Ectodermal cell (in vitro differentiated cells): Measurements from ENCODE around the gene PCGF2.

ENCODE experiments used
- H3K27ac ChIP-seq: 2 replicates; pipeline ENCODE4 v1.7.0; 2013; ENCODE audit warnings: mild to moderate bottlenecking, low read depth, low read length; ENCODE audit not compliant: insufficient read depth, poor library complexity, severe bottlenecking
- H3K27me3 ChIP-seq: 2 replicates; pipeline ENCODE4 v1.7.0; 2013; ENCODE audit warnings: mild to moderate bottlenecking, low read length; ENCODE audit not compliant: insufficient read depth, control insufficient read depth, poor library complexity, severe bottlenecking
- H3K36me3 ChIP-seq: one replicate; pipeline ENCODE4 v1.7.0; 2013; ENCODE audit warnings: low read length; ENCODE audit not compliant: control insufficient read depth, insufficient read depth
- H3K4me1 ChIP-seq: one replicate; pipeline ENCODE4 v1.7.0; 2013; ENCODE audit warnings: low read length; ENCODE audit not compliant: control insufficient read depth, insufficient read depth
- H3K4me3 ChIP-seq: 2 replicates; pipeline ENCODE4 v1.7.0; 2013; ENCODE audit warnings: low read depth, low read length, control low read depth; ENCODE audit not compliant: insufficient read depth
- H3K9me3 ChIP-seq: 2 replicates; pipeline ENCODE4 v1.7.0; 2013; ENCODE audit warnings: mild to moderate bottlenecking, low read length, moderate library complexity; ENCODE audit not compliant: control insufficient read depth
- WGBS, 2 experiments: methylation state at CpG; one replicate each; pipeline ENCODE4 v1.1.7; 2013; ENCODE audit warnings: missing lambda C conversion rate in 2 of 2; 5-methylcytosine and 5-hydroxymethylcytosine counted together

PCGF2 gene

DNA sequence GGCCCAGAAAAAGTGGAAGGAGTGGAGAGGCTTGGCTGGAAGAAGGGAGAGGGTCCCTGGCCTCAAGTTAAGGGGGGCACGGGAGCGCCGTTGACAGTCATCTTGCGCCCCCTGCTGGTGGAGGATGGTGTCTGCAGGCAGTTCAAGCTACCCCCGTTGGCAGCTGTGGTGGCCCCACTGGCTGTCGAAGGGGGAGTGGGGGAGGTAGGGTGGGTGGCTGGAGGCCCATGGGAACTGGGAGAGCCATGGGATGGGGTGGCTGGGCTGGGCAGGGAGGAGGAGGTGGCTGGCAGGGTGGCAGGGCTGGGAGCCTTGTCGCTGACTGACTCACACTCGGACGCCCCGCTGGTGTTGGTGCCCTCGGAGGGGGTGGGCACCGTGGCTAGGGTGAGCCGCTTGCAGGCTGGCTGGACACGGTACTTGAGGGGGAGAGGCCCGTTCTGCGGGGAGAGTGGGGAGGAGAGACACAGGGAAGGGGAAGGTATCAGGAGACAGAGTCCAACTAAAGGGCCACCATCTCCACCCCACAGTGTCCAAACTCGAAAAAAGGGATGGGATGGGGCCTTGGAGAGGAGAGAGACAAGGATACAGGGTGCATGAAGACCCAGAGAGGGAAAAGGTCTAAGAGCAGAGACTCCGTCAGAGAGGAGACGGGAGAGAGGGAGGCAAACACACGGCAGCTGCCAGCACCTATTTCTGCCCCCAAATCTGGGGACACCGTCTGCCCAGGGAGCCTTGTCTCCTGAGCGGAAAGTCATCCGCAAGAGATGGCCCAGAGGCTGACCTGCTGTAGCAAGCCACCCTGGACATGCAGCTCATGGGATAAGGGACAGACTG is 12.8 kb downstream of the PCGF2 start:
- Histone ChIP-seq H3K27me3 (no peaks in the 10 kb centered on the region), H3K36me3 (peaks cover 31% of the 10 kb centered on the region), H3K27ac (no peak overlapping the region), H3K4me3 (no peak overlapping the region), H3K4me1 (no peaks in the 10 kb centered on the region), H3K9me3 (no peaks in the 10 kb centered on the region)
- WGBS, 2 experiments: 68 to 71% methylated on average over 23 of the region's 23 CpGs

DNA sequence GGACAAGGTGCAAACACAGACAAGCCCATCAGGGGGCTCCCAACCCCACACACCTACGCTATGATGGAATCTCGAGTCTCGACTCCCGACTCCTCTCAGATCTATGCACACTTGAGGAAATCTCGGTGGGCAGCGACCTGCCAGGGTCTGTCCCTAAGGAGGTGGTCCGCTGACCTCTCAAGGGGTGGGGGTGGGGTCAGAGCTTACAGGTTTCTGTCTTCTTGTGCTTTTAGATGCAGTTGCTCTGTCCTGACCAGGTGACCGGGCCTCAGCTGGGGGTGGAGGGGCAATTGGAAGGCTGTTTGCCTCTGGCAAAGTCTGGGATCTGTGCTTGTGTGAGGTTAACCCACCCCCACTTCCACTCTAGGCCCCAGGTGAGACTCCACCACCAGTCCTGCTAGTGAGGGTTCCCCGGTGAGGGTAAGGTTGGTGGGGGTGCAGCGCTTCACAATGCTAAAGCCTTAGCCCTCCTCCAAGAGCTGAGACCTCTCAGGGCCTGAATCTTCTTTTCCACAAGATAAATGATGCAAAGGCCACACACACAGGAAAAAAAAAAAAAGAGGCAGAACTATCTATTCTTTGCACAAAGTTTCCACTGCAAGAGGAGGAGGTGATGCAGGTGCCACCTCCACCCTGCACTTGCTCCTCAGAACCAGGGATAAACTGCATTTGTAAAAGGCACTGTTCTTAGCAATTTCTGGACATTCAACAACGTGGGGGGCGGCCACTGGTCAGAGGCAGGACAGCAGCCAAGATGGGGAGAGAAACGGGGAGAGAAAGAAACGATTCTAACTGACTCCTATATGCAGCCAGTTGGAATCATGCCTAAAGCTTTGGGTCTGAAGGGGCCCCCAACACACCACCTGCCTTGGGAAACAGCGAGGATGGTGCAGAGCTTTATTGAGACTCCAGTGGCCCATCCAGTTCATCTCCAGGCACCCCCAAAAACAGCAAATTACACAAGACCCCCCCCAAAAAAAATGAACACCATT is 13.9 kb downstream of the PCGF2 start:
- peaks cover 26% of the 10 kb centered on the region for H3K36me3 ChIP-seq
- peaks cover 3% of the 10 kb centered on the region for H3K4me1 ChIP-seq
- H3K27me3 ChIP-seq: no peaks in the 10 kb centered on the region
- H3K27ac ChIP-seq: no peak overlapping the region
- no peak overlapping the region for H3K4me3 ChIP-seq
- no peaks in the 10 kb centered on the region for H3K9me3 ChIP-seq
- 89% methylated on average over 15 of the region's 15 CpGs for WGBS, 2 experiments

DNA sequence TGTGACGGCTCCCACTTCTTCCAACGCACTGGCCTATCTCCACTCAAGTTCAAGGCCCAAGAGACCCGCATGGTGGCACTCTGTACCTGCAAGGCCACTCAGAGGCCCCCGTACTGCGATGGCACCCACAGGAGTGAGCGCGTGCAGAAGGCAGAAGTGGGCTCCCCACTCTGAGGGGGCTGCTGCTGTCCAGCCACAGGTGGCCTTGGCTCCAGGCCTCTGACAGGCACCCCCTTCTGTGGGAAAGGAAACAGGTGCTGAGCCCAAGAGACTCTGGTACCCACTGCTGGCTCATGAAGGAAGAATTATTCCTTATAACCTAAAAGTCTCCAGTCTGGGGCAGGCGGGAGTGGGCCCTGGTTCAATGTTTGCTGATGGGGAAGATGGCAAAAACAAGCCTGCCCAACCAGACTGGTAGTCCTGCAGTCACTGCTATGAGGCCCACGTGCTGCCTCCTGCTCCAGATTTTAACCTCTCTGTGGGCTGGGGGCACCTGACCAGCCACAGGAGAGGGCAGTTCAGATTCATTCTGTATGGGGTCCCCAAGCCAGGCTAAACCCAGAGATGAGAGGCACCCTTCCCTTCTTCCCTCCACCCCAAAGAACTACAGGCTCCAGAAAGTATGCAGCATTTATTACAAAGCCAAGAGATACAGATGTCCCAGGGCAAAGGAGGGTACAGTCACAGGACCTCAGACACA is 14.7 kb downstream of the PCGF2 start:
- peaks cover 5% of the 10 kb centered on the region for H3K27me3 ChIP-seq
- no peak overlapping the region for H3K4me3 ChIP-seq
- no peak overlapping the region for H3K27ac ChIP-seq
- no peaks in the 10 kb centered on the region for H3K9me3 ChIP-seq
- WGBS, 2 experiments: 89 to 92% methylated on average over 9 of the region's 9 CpGs
- H3K36me3 ChIP-seq: peaks cover 17% of the 10 kb centered on the region
- peaks cover 3% of the 10 kb centered on the region for H3K4me1 ChIP-seq

DNA sequence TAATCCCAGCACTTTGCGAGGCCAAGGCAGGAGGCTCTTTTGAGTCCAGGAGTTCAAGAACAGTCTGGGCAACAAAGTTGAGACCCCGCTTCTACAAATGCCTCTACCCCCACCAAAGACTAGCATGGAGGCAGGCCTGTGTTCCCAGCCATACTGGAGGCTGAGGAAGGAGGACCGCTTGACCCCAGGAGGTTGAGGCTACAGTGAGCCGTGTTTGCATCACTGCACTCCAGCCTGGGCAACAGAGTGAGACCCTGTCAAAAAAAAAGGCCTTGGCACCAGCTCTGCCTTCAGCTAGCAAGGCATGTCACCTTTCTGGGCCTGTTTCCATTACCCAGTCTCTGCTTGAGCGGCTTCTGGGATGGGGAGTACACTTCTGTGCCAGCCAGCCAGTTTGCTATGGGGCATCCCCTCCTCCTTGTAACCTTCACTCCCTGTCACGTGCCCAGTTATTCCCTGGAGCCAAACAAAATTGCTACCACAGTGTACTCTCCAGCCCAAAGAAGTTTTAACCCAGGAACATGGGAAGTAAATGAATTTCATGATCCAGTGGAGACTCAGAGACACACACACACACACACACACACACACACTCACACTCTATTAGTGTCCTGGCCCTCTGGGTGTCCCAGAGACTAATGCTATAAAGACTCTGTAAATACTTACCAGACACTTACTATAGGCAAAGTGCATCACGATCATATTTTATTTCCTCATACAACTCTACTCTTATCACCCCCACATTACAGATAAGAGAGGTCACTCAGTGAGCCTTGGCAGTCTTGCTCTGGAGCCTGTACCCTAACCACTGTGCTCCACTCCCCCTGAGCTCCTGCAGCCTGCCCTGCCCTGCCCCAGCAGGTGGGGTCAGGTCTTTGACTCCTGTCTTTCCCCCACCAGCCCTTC is 15.5 kb downstream of the PCGF2 start:
- no peak overlapping the region for H3K4me3 ChIP-seq
- H3K27ac ChIP-seq: no peak overlapping the region
- H3K27me3 ChIP-seq: peaks cover 5% of the 10 kb centered on the region
- H3K9me3 ChIP-seq: no peaks in the 10 kb centered on the region
- H3K36me3 ChIP-seq: peaks cover 10% of the 10 kb centered on the region
- H3K4me1 ChIP-seq: peaks cover 3% of the 10 kb centered on the region
- WGBS, 2 experiments: 89 to 94% methylated on average over 7 of the region's 7 CpGs

DNA sequence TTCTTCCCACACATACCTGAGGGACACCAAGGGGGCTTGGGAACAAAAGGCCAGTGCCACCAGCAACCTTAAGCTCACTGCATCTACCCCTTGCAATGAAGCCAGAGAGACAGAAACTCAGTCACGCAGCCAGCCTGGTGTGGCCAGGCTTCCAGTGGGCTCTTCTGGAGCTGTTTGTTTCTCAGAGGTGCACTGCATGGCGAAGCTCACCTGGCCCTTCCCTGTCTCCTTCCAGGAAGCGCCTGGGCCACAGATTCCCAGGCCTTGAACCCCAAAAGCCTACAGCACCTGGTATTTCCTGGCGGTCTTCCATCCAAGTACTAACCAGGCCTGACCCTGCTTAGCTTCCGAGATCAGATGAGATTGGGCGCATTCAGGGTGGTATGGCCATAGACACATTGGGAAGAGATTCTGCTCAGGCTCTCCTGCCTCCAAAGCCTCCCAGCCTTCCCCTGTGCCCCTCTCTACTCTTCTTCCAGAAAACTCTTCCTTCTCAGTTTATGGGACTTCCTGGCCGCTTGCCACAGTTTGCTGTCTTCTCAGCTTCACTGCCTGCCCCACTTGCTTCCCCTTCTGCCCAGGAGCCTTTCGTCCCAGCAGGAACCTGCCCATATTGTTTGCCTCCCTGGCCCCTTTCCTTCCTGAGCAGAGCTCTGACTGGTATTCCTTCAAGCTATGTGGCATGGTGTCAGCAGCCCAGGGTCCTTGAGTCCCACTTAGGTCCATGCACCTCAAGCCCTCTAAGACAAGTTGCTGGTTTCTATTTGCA is 16.4 kb downstream of the PCGF2 start:
- 93 to 95% methylated on average over 8 of the region's 8 CpGs for WGBS, 2 experiments
- Histone ChIP-seq H3K9me3 (no peaks in the 10 kb centered on the region), H3K4me1 (peaks cover 3% of the 10 kb centered on the region), H3K4me3 (no peak overlapping the region), H3K27ac (no peak overlapping the region), H3K27me3 (peaks cover 5% of the 10 kb centered on the region), H3K36me3 (peaks cover 10% of the 10 kb centered on the region)

DNA sequence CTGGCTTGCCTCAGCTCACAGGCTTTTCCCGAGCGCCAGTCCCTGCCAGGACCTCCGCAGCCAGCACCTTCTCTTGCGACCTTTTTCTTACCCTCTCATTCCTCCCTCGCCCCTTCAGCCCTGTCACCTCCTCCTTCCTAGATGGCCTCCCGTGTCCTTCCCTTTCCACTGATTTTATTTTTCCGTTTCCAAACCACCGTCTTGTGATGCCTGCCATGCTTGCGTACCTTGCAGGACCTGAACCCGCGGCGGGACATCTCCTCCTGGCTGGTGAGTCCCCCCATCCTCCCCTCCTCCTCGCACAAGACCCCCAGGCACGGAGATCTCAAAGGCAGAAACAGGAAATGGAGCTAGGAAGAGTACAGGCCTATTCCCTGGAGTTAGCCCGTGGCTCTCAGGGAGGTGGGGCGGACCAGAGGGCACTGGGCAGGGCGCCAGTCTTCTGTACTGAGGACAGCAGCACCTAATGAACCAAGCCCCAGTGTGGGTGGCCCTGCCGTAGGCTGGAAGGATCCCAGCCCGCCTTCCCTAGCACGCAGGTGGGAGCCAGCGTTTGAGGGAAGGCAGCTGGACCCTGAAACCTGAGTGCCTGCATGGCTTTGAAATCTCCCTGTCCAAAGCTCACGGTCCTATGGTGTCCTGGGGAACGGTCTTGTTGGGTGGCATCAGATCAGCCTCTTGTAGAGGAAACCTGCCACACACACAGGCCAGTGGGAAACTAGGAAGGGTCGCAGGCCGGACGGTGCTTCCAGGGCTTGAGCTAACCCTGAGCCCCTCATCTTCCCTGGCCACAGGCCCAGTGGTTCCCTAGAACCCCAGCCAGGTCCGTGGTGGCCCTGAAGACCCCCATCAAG is 17.4 kb downstream of the PCGF2 start:
- WGBS, 2 experiments: 27 to 28% methylated on average over 27 of the region's 27 CpGs
- Histone ChIP-seq H3K36me3 (peaks cover 10% of the 10 kb centered on the region), H3K9me3 (no peaks in the 10 kb centered on the region), H3K4me1 (peaks cover 3% of the 10 kb centered on the region), H3K27ac (peak overlapping the region; percentile 42), H3K4me3 (peak overlapping the region; percentile 59), H3K27me3 (peaks cover 5% of the 10 kb centered on the region)

DNA sequence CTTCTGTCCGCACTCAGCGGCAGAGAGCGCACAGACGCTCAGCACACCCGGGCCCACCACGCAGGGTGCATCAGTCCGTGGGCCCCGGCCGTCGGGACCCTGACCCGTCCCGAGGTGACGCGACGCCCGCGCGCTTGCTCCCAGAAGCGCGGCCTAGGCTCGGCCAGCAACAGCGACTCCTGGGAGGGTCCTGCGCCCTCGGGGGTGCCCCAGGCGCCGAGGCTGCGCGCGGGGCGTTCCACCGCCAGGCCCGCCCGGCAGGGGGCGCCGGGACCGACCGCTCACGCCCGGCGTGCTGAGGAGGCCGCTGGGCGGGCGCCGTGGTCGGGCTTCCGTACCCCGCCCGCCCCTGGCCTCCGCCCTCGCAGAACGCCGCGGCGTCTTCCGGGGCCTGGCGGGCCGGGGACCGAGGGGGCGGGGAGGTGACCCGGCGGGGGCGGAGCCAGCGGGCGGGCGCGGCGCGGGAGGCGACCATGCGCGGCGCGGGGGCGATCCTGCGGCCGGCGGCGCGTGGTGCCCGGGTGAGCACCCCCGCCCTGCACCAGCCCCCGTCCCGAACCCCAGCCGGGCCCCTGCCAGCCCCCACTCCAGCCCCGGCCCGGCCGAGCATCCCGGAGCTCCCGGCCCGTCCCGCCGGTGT is 18.1 kb downstream of the PCGF2 start, which contains the start of gene CISD3:
CISD3 (plus strand) TSS at position 456 of the 640 bp plus-strand sequence; CDS start at position 474, 18 bp downstream.
- peaks cover 3% of the 10 kb centered on the region for H3K4me1 ChIP-seq
- H3K36me3 ChIP-seq: peaks cover 10% of the 10 kb centered on the region
- H3K27me3 ChIP-seq: peaks cover 5% of the 10 kb centered on the region
- peak within 1 kb of the TSS; percentile 59 for H3K4me3 ChIP-seq
- H3K9me3 ChIP-seq: no peaks in the 10 kb centered on the region
- 1% methylated on average over 92 of the region's 92 CpGs for WGBS, 2 experiments
- H3K27ac ChIP-seq: peak within 1 kb of the TSS; percentile 42

DNA sequence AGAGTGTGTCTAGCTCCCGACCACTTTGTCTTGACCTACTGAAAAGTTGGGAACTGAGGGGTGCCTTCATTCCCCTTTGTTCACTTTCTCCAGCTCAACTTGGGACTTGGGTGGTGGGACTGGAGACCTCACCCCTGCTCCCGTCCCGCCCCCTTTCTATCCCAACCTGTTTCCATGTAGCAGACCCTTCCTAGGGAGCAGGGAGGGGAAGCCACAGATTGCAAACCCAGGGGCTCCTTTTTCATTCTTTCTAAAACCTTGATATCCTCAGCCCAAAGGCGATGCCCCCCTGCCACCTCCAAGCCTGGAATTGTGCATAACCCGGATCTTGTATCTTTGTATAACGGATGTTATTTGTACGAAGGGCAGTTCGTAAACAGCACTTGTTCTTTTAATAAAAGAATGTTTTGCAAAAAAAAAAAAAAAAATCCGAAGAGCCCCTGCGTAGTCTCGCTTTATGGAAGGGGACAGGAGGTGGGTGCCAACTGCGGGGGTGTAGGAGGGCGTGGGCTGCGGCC is 18.7 kb downstream of the PCGF2 start:
- Histone ChIP-seq H3K27me3 (peaks cover 5% of the 10 kb centered on the region), H3K4me3 (peak overlapping the region; percentile 59), H3K27ac (no peak overlapping the region), H3K4me1 (peaks cover 3% of the 10 kb centered on the region), H3K36me3 (peaks cover 10% of the 10 kb centered on the region), H3K9me3 (no peaks in the 10 kb centered on the region)
- 45 to 48% methylated on average over 14 of the region's 14 CpGs for WGBS, 2 experiments
